K562 (cell line): ENCODE results near the gene ZNF385D. TPM values are rescaled to one million over a fixed set of nuclear protein-coding genes. Genes with fewer than 3 reads are reported as not detected.

Experiments used
- ATAC-seq: fragments of 200-7000 bp; cut with Tn5 transposase; 3 replicates; pipeline ENCODE4 v1.9.1; 2020; ENCODE audit warnings: moderate library complexity
- BruUV-seq: library from RNA; stranded (reverse); fragments of 400-500 nt; replicated peaks from 2 replicates; lab custom pipeline; 2021; lab: Mats Ljungman, UMichigan
- CTCF ChIA-PET: fragments of 300-600 bp; formaldehyde crosslinking; extraction: SDS; loops from one replicate; lab custom pipeline; 2021; ENCODE audit warnings: low intra/inter-chr PET ratio; lab: Yijun Ruan, JAX
- POLR2A ChIA-PET: fragments of 300-600, 350-650 bp; sonication (Branson Sonifier 250); formaldehyde crosslinking; extraction: SDS; loops from one replicate; lab custom pipeline; 2021; ENCODE audit warnings: antibody characterized with exemption, inconsistent platforms; lab: Yijun Ruan, JAX
- DNase-seq, 4 experiments: peaks; one replicate each; pipeline versions ENCODE4 v3.0.0 to v3.0.0-alpha.2; 2011 to 2018; ENCODE audit warnings: low spot score in 3 of 4, mixed read lengths in 3 of 4; ENCODE audit errors: extremely low read depth in 1 of 4
- FAIRE-seq: peaks from 2 replicates; lab custom pipeline; 2011; peaks lifted over from hg19 to GRCh38; lab: Jason Lieb, UNC
- H2AFZ ChIP-seq: 2 replicates; pipeline ENCODE4 v1.6.0; 2011; ENCODE audit warnings: low read depth, low read length, control low read depth, inconsistent platforms
- H3K27ac ChIP-seq: fragments of 200-600 bp; 3 replicates; pipeline ENCODE4 v1.8.0; 2011; ENCODE audit warnings: low read depth, mild to moderate bottlenecking, control low read depth, inconsistent platforms, low read length, moderate library complexity, mixed read lengths; ENCODE audit errors: extremely low read depth
- H3K27me3 ChIP-seq, 2 experiments: fragments of 300-600 bp in 1 of 2; 2 replicates in 1 of 2; 3 replicates in 1 of 2; pipeline versions ENCODE4 v1.6.0 to v1.8.0; 2011; ENCODE audit warnings: inconsistent platforms in 2 of 2, low read length in 2 of 2, mild to moderate bottlenecking in 1 of 2, mixed read lengths in 1 of 2, moderate library complexity in 1 of 2; ENCODE audit not compliant: control insufficient read depth in 2 of 2, insufficient read depth in 2 of 2
- H3K36me3 ChIP-seq: fragments of 300-600 bp; 3 replicates; pipeline ENCODE4 v1.8.0; 2011; ENCODE audit warnings: mild to moderate bottlenecking, low read length, inconsistent platforms; ENCODE audit not compliant: control insufficient read depth, insufficient read depth
- H3K4me1 ChIP-seq, 2 experiments: fragments of 200-600 bp in 1 of 2; replicated peaks in 1 of 2; 2 replicates in 1 of 2; 3 replicates in 1 of 2; pipeline versions ENCODE4 v1.5.1 to v1.8.0; 2011; ENCODE audit warnings: inconsistent platforms in 2 of 2, low read length in 2 of 2, mild to moderate bottlenecking in 1 of 2, mixed read lengths in 1 of 2, moderate library complexity in 1 of 2; ENCODE audit not compliant: control insufficient read depth in 2 of 2, insufficient read depth in 2 of 2
- H3K4me2 ChIP-seq: 2 replicates; pipeline ENCODE4 v1.6.1; 2011; ENCODE audit warnings: low read length, control low read depth, inconsistent platforms, mixed read lengths; ENCODE audit not compliant: insufficient read depth
- H3K4me3 ChIP-seq: fragments of 200-600 bp; sonication (generic), shearing (Covaris generic); 2 replicates; pipeline ENCODE4 v1.5.1; 2016; ENCODE audit warnings: control low read depth, inconsistent platforms
- H3K79me2 ChIP-seq: fragments of 200-600 bp; 3 replicates; pipeline ENCODE4 v1.8.0; 2011; ENCODE audit warnings: low read length, inconsistent platforms; ENCODE audit not compliant: control insufficient read depth, insufficient read depth
- H3K9ac ChIP-seq, 2 experiments: 2 replicates each; pipeline versions ENCODE4 v1.6.0 to v1.6.1; 2011; ENCODE audit warnings: low read depth in 2 of 2, low read length in 2 of 2, control low read depth in 1 of 2, inconsistent platforms in 1 of 2, mild to moderate bottlenecking in 1 of 2, mixed read lengths in 1 of 2; ENCODE audit not compliant: insufficient read depth in 1 of 2
- H3K9me1 ChIP-seq: one replicate; pipeline ENCODE4 v1.6.0; 2011; ENCODE audit warnings: inconsistent platforms, mild to moderate bottlenecking, low read length, moderate library complexity; ENCODE audit not compliant: control insufficient read depth, insufficient read depth
- H3K9me3 ChIP-seq: replicated peaks from 2 replicates; pipeline ENCODE4 v1.5.1; 2011; ENCODE audit warnings: low read depth, low read length, inconsistent platforms; ENCODE audit not compliant: control insufficient read depth, insufficient read depth
- H4K20me1 ChIP-seq: replicated peaks from 2 replicates; pipeline ENCODE4 v1.6.1; 2011; ENCODE audit warnings: low read length, inconsistent platforms, mixed read lengths; ENCODE audit not compliant: control insufficient read depth, insufficient read depth
- BRCA1 ChIP-seq, 2 experiments: fragments of 450-650 bp in 1 of 2; sonication (generic) in 1 of 2; formaldehyde crosslinking in 1 of 2; IDR thresholded peaks; 2 replicates each; pipeline versions ENCODE4 v1.5.0 to v1.6.1; 2017 to 2020; ENCODE audit warnings: mild to moderate bottlenecking in 1 of 2, missing genetic modification reagents in 1 of 2
- DACH1 ChIP-seq: fragments of 450-650 bp; IDR thresholded peaks from 2 replicates; pipeline ENCODE4 v1.6.1; 2018; ENCODE audit not compliant: partially characterized antibody
- KLF1 ChIP-seq: fragments of 450-650 bp; IDR thresholded peaks from 2 replicates; pipeline ENCODE4 v1.6.1; 2016; ENCODE audit warnings: missing genetic modification characterization, missing compliant biosample characterization
- KLF13 ChIP-seq: fragments of 450-650 bp; IDR thresholded peaks from 2 replicates; pipeline ENCODE4 v1.6.1; 2016; ENCODE audit warnings: missing genetic modification characterization, low read depth, mild to moderate bottlenecking, missing compliant biosample characterization, moderate library complexity, borderline replicate concordance
- MIER1 ChIP-seq: fragments of 450-650 bp; IDR thresholded peaks from 2 replicates; pipeline ENCODE4 v1.6.1; 2016; ENCODE audit warnings: antibody characterized with exemption, mild to moderate bottlenecking, low read depth
- NFATC3 ChIP-seq: fragments of 450-650 bp; IDR thresholded peaks from 2 replicates; pipeline ENCODE4 v1.6.1; 2017; ENCODE audit warnings: mild to moderate bottlenecking
- SRSF9 ChIP-seq: fragments of 200-400 bp; formaldehyde crosslinking; IDR thresholded peaks from 2 replicates; pipeline ENCODE4 v1.6.1; 2017; ENCODE audit warnings: low read depth, low read length, borderline replicate concordance
- THAP12 ChIP-seq: fragments of 250-450 bp; sonication (Bioruptor Pico); IDR thresholded peaks from 2 replicates; pipeline ENCODE4 v1.9.0; 2021; ENCODE audit warnings: mild to moderate bottlenecking, inconsistent platforms
- ZNF592 ChIP-seq: fragments of 450-650 bp; IDR thresholded peaks from 2 replicates; pipeline ENCODE4 v1.6.1; 2017; ENCODE audit warnings: antibody characterized with exemption, mild to moderate bottlenecking
- ZSCAN29 ChIP-seq: fragments of 450-650 bp; IDR thresholded peaks from 2 replicates; pipeline ENCODE4 v1.6.1; 2017
- WGBS: fragments of 100-300 bp; shearing (Covaris generic); methylation state at CpG from one replicate; pipeline ENCODE4 v1.1.6; 2016; ENCODE audit warnings: low coverage, mixed read lengths; ENCODE audit not compliant: insufficient coverage; ENCODE audit errors: missing lambda C conversion rate; 5-methylcytosine and 5-hydroxymethylcytosine counted together
- in situ Hi-C: fragments of 300-500 bp; cut with MboI; formaldehyde crosslinking; loops from 4 replicates; pipeline ENCODE4 v1.15.0; 2018; ENCODE audit warnings: inconsistent platforms, mixed read lengths
- intact Hi-C: fragments of 100-400 bp; cut with micrococcal nuclease; formaldehyde crosslinking; loops from 2 replicates; pipeline ENCODE4 v1.14.2; 2022
- polyA plus RNA-seq, 8 experiments: library from polyadenylated mRNA; depleted of rRNA in 4 of 8; stranded (reverse) in 5 of 8; unstranded in 3 of 8; fragments of >200 nt; fragmentation: Nextera tagmentation in 2 of 8; fragmentation: Illumina TruSeq in 1 of 8; extraction: Ambion mirVana in 2 of 8; extraction: Trizol in 1 of 8; gene quantifications; 2 replicates each; pipeline versions ENCODE4 v1.2.1 to v1.2.3, GENCODE V29; 2011 to 2014; ENCODE audit warnings: inconsistent platforms in 1 of 8, missing spikeins in 1 of 8
- total RNA-seq, 7 experiments: library from RNA; depleted of rRNA in 6 of 7; stranded (reverse); fragments of >200 nt in 6 of 7; fragmentation: Illumina TruSeq in 2 of 7; extraction: Trizol in 2 of 7; gene quantifications; 2 replicates each; pipeline versions ENCODE4 v1.2.1 to v1.2.3, GENCODE V29; 2011 to 2021; ENCODE audit warnings: low replicate concordance in 1 of 7

Gene ZNF385D
- total and polyA plus RNA-seq, 9 of the 15 experiments (the other 6 are each of a cell fraction or from before 2014, with no cell fraction given) = 0.14 to 1.7 (median 0.51) TPM

- H4K20me1 ChIP-seq = no peaks in the 10 kb centered on the region
- FAIRE-seq (no peak), DNase-seq (no peak), ATAC-seq (no peak)
- no peak overlapping the region for H3K4me3 ChIP-seq
- POLR2A ChIA-PET = no interaction called here
- H2AFZ ChIP-seq = no peak overlapping the region
- H3K79me2 ChIP-seq = no peaks in the 10 kb centered on the region
- H3K9me1 ChIP-seq = no peaks in the 10 kb centered on the region
- TF ChIP-seq THAP12 (CRISPR knock-in tag) = no peak
- BruUV-seq = no TSS peak
- H3K4me2 ChIP-seq = no peak overlapping the region
- CTCF ChIA-PET = no interaction called here
- in situ Hi-C loops = no loop called here
- H3K9me3 ChIP-seq = no peaks in the 10 kb centered on the region
- WGBS = 0% methylated on average over 1 of the region's 1 CpG
- intact Hi-C loops = no loop called here
- H3K4me1 ChIP-seq = no peaks in the 10 kb centered on the region
- no peaks in the 10 kb centered on the region for H3K36me3 ChIP-seq
- H3K27ac ChIP-seq = no peak overlapping the region
- H3K9ac ChIP-seq = no peak overlapping the region
- H3K27me3 ChIP-seq = no peaks in the 10 kb centered on the region
Measured at GRCh38 chr3:21789730-21790129, 38.7 kb upstream of the ZNF385D start.

- H3K4me2 ChIP-seq = no peak overlapping the region
- 0% methylated on average over 2 of the region's 2 CpGs for WGBS
- no peaks in the 10 kb centered on the region for H3K9me1 ChIP-seq
- H4K20me1 ChIP-seq = no peaks in the 10 kb centered on the region
- H3K9ac ChIP-seq = no peak overlapping the region
- no peaks in the 10 kb centered on the region for H3K27me3 ChIP-seq
- ChIA-PET CTCF (no interaction called here), POLR2A (no interaction called here)
- ATAC-seq (no peak), FAIRE-seq (no peak), DNase-seq (no peak)
- BruUV-seq = no TSS peak
- H3K4me3 ChIP-seq = no peak overlapping the region
- no peaks in the 10 kb centered on the region for H3K79me2 ChIP-seq
- no peak overlapping the region for H3K27ac ChIP-seq
- no peaks in the 10 kb centered on the region for H3K4me1 ChIP-seq
- no peaks in the 10 kb centered on the region for H3K36me3 ChIP-seq
- H2AFZ ChIP-seq = no peak overlapping the region
- H3K9me3 ChIP-seq = no peaks in the 10 kb centered on the region
- in situ Hi-C loops (no loop called here), intact Hi-C loops (no loop called here)
- TF ChIP-seq ZNF592 (no peak), KLF13 (tag) (no peak), NFATC3 (no peak), MIER1 (no peak), BRCA1 (IDR thresholded peaks at IDR 0.05) (no peak), BRCA1 (CRISPR knock-in tag; IDR thresholded peaks at IDR 0.05) (no peak), DACH1 (no peak), ZSCAN29 (no peak), KLF1 (tag) (no peak), SRSF9 (no peak)
Measured at GRCh38 chr3:21786438-21786797, 35.4 kb upstream of the ZNF385D start.
